Activated CD8-positive, alpha-beta T cell treated with anti-CD3 and anti-CD28 coated beads for 36 hours (primary cell): Measurements from ENCODE around the gene BAZ2B. TPM values are rescaled to one million over a fixed set of nuclear protein-coding genes. Genes with fewer than 3 reads are reported as not detected.

ENCODE experiments used
- ATAC-seq: fragments of 200-7000 bp; cut with Tn5 transposase; one replicate; pipeline ENCODE4 v1.10.0; 2021; ENCODE audit warnings: mild to moderate bottlenecking, moderate library complexity
- CTCF ChIA-PET: fragments of 350-600 bp; sonication (Branson Sonifier 250); formaldehyde crosslinking; loops from one replicate; lab custom pipeline; 2021; ENCODE audit warnings: antibody characterized with exemption; lab: Charles Lee
- POLR2A ChIA-PET: fragments of 350-600 bp; sonication (Branson Sonifier 250); formaldehyde crosslinking; loops from one replicate; lab custom pipeline; 2021; ENCODE audit warnings: antibody characterized with exemption; lab: Charles Lee
- DNase-seq: peaks from one replicate; pipeline ENCODE4 v3.0.0-alpha.2; 2020
- H3K27ac Mint-ChIP-seq: one replicate; pipeline ENCODE4 v1.8.0; 2021; ENCODE audit warnings: mild to moderate bottlenecking, mixed read lengths
- H3K27me3 Mint-ChIP-seq: one replicate; pipeline ENCODE4 v1.8.0; 2021; ENCODE audit warnings: mixed read lengths
- H3K36me3 Mint-ChIP-seq: one replicate; pipeline ENCODE4 v1.8.0; 2021; ENCODE audit warnings: low read depth, mixed read lengths
- H3K4me1 Mint-ChIP-seq: one replicate; pipeline ENCODE4 v1.8.0; 2021; ENCODE audit warnings: low read depth, mixed read lengths
- H3K4me3 Mint-ChIP-seq: one replicate; pipeline ENCODE4 v1.8.0; 2021; ENCODE audit warnings: mild to moderate bottlenecking, moderate library complexity, mixed read lengths
- H3K9me3 Mint-ChIP-seq: one replicate; pipeline ENCODE4 v1.8.0; 2021; ENCODE audit warnings: mixed read lengths
- CTCF ChIP-seq: fragments of 200-600 bp; IDR thresholded peaks from one replicate; pipeline ENCODE4 v1.8.0; 2022; ENCODE audit warnings: antibody characterized with exemption, mild to moderate bottlenecking
- intact Hi-C: fragments of 100-400 bp; cut with micrococcal nuclease; formaldehyde crosslinking; loops from one replicate; pipeline ENCODE4 v1.10.0; 2022
- total RNA-seq, 2 experiments: library from RNA; stranded (reverse); gene quantifications; one replicate each; pipeline ENCODE4 v1.2.3, GENCODE V29; 2021

BAZ2B gene
- total RNA-seq, 2 experiments from 2014 or later, result 7.7 to 8.2 TPM

GRCh38 chr2:159292157-159292556 lies 324.2 kb downstream of the BAZ2B start:
- H3K27me3 Mint-ChIP-seq, result no peaks in the 10 kb centered on the region
- POLR2A ChIA-PET, result no interaction called here

GRCh38 chr2:159290289-159290907 lies 325.9 kb downstream of the BAZ2B start:
- no peak for TF ChIP-seq CTCF
- ATAC-seq, result peak; percentile 11
- ChIA-PET POLR2A (no interaction called here), CTCF (interaction anchor here (0.9 kb wide), 1 partner anchor 12 kb away, joined by 3 read pairs; no protein-coding TSS in a partner anchor)
- intact Hi-C loops, result no loop called here
- H3K4me1 Mint-ChIP-seq, result peaks cover 22% of the 10 kb centered on the region
- peak; percentile 53 for DNase-seq
- H3K27ac Mint-ChIP-seq, result peak overlapping the region; percentile 74
- H3K36me3 Mint-ChIP-seq, result no peaks in the 10 kb centered on the region
- H3K9me3 Mint-ChIP-seq, result no peaks in the 10 kb centered on the region
- no peak overlapping the region for H3K4me3 Mint-ChIP-seq
- H3K27me3 Mint-ChIP-seq, result no peaks in the 10 kb centered on the region

More at GRCh38 chr2:159292157-159292556, 324.2 kb downstream of the BAZ2B start:
- H3K27ac Mint-ChIP-seq, result no peak overlapping the region
- no peak for DNase-seq
- no peak for ATAC-seq
- no peak for TF ChIP-seq CTCF
- H3K36me3 Mint-ChIP-seq, result no peaks in the 10 kb centered on the region
- H3K4me1 Mint-ChIP-seq, result peaks cover 15% of the 10 kb centered on the region
- intact Hi-C loops, result no loop called here
- CTCF ChIA-PET, result no interaction called here
- no peaks in the 10 kb centered on the region for H3K9me3 Mint-ChIP-seq
- no peak overlapping the region for H3K4me3 Mint-ChIP-seq

- POLR2A ChIA-PET, result interaction anchor here (0.6 to 1.1 kb wide), 2 partner anchors 319 to 1221 kb away, joined by 3 read pairs; no protein-coding TSS in a partner anchor
Observed at GRCh38 chr2:159287733-159288132, 328.6 kb downstream of the BAZ2B start.

GRCh38 chr2:159286709-159287441 lies 329.5 kb downstream of the BAZ2B start:
- peak overlapping the region; percentile 77 for H3K27ac Mint-ChIP-seq
- H3K4me3 Mint-ChIP-seq, result peak overlapping the region; percentile 84
- peak; percentile 98 for DNase-seq
- no peak for TF ChIP-seq CTCF
- no peaks in the 10 kb centered on the region for H3K27me3 Mint-ChIP-seq
- peak; percentile 99 for ATAC-seq
- ChIA-PET POLR2A (interaction anchor here (0.6 to 1.1 kb wide), 3 partner anchors 318 to 1222 kb away, joined by 3 to 4 read pairs (median 3); partner anchors contain the start of gene MARCHF7), CTCF (interaction anchor here (1.2 kb wide), 1 partner anchor 168 kb away, joined by 3 read pairs; no protein-coding TSS in a partner anchor)
- H3K4me1 Mint-ChIP-seq, result peaks cover 25% of the 10 kb centered on the region
- no peaks in the 10 kb centered on the region for H3K9me3 Mint-ChIP-seq
- intact Hi-C loops, result no loop called here
- H3K36me3 Mint-ChIP-seq, result no peaks in the 10 kb centered on the region

More at GRCh38 chr2:159287733-159288132, 328.6 kb downstream of the BAZ2B start:
- intact Hi-C loops, result no loop called here
- no peak for ATAC-seq
- Mint-ChIP-seq H3K9me3 (no peaks in the 10 kb centered on the region), H3K4me1 (peaks cover 25% of the 10 kb centered on the region), H3K27me3 (no peaks in the 10 kb centered on the region), H3K27ac (no peak overlapping the region), H3K36me3 (no peaks in the 10 kb centered on the region), H3K4me3 (peak overlapping the region; percentile 10)
- no peak for DNase-seq
- CTCF ChIA-PET, result interaction anchor here (1.2 kb wide), 1 partner anchor 169 kb away, joined by 3 read pairs; no protein-coding TSS in a partner anchor
- TF ChIP-seq CTCF, result no peak
